Stomach (tissue), 4 donors: Measurements from ENCODE around the gene HOXB7.

ENCODE experiments used
- EP300 ChIP-seq: sonication (generic); formaldehyde crosslinking; IDR thresholded peaks from one replicate; pipeline ENCODE4 v1.6.1; 2017; ENCODE audit warnings: antibody characterized with exemption
- POLR2A ChIP-seq, 4 donors: fragments of 450-650 bp; IDR thresholded peaks; one replicate each; pipeline ENCODE4 v1.6.1; 2016; ENCODE audit warnings: antibody characterized with exemption in 4 of 4, control low read depth in 2 of 4, mild to moderate bottlenecking in 1 of 4, moderate library complexity in 1 of 4
- TF ChIP-seq, protein P1 (sequence below), 7 experiments: fragments of 450-650 bp in 4 of 7; fragments of 200-600 bp in 3 of 7; sonication (generic) in 3 of 7; IDR thresholded peaks; one replicate each; pipeline ENCODE4 v1.5.1; 2016 to 2019; ENCODE audit warnings: antibody characterized with exemption in 7 of 7, control low read depth in 2 of 7, mild to moderate bottlenecking in 1 of 7

GRCh38 chr17:48579471-48579759 lies 31.4 kb downstream of the HOXB7 start:
- TF ChIP-seq, protein P1, sequence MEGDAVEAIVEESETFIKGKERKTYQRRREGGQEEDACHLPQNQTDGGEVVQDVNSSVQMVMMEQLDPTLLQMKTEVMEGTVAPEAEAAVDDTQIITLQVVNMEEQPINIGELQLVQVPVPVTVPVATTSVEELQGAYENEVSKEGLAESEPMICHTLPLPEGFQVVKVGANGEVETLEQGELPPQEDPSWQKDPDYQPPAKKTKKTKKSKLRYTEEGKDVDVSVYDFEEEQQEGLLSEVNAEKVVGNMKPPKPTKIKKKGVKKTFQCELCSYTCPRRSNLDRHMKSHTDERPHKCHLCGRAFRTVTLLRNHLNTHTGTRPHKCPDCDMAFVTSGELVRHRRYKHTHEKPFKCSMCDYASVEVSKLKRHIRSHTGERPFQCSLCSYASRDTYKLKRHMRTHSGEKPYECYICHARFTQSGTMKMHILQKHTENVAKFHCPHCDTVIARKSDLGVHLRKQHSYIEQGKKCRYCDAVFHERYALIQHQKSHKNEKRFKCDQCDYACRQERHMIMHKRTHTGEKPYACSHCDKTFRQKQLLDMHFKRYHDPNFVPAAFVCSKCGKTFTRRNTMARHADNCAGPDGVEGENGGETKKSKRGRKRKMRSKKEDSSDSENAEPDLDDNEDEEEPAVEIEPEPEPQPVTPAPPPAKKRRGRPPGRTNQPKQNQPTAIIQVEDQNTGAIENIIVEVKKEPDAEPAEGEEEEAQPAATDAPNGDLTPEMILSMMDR (IDR thresholded peaks at IDR 0.05) = no peak
- TF ChIP-seq POLR2A (IDR thresholded peaks at IDR 0.05) (no peak), EP300 (no peak)
